ENCODE data around the gene MEAK7.

The MEAK7 gene

DNA sequence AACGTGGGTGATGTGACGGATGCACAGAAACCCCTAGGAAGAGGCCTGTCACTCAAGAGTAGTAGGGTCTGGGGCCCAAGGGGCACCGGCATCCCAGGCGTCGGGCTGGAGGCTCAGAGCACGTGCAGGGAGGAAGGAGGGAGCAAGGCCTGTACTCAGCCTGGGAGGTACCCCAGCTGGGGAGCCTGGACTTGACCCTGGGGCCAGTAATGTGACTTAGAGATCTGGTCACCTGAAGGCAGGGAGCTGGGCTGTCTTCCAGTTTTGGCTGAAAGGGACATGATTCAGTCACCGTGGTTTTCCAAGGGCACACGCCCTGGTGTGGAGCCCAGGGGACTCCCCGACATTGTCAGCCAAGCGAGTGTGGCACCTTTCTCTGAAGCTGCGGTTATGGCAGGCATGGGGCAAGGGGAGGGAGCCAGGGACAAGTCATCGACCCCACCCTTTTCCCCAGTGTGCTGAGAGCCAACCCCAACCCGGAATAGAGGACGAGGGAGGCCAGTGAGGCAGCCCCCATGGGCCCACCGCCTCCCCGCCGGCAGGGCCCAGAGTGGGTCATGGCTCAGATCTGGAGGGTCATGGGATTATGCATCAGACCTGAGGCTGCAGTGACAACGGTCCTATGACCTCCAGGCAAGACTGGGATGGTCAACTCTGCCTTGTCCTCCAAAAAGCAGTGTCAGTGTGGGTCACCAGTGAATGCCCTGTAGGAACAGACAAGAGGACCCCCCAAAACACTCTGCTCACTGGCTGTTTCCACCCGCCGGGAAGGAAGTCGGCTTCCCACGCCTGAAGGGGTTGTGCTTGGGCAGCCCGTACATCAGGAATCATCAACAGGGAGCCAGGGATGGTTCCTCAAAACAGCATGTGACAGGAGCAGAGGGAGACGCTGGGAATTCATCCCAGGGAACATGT, 41.9 kb downstream of the MEAK7 start:
- DNase-seq, result no peak

DNA sequence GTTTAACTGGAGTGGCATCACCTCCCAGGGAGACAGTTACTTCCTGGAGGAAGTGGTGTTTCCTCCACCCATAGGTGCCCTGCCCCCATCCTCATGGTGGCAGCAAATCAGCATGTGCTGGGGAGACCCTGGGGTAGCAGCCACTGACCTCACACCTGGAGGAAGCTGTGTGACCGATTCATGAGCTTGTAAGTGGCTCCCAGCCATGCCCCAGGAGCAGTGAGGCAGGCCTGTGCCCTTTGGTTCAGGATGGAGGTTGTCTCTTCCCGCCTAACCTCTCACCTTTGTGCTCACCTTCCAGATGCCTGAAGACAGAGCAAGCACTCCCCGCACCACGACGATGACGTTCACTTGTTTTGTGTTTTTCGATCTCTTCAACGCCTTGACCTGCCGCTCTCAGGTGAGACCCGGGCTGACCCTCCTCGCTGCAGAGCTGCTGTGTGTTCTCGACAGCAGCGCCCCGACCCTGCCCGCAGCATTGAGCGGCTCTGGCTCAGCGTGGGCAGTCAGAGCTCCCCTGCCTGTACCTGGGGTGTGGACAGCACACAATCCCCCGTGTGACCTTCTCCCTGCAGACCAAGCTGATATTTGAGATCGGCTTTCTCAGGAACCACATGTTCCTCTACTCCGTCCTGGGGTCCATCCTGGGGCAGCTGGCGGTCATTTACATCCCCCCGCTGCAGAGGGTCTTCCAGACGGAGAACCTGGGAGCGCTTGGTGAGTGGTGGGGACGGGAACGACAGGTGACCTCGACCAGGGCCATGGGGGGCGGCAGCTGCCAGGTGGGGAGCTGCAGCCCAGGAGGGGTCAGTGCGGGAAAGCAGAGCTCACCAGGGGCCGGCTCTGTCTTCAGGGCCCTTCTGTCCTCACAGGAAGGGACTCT, 42.8 kb downstream of the MEAK7 start:
- DNase-seq, result no peak

DNA sequence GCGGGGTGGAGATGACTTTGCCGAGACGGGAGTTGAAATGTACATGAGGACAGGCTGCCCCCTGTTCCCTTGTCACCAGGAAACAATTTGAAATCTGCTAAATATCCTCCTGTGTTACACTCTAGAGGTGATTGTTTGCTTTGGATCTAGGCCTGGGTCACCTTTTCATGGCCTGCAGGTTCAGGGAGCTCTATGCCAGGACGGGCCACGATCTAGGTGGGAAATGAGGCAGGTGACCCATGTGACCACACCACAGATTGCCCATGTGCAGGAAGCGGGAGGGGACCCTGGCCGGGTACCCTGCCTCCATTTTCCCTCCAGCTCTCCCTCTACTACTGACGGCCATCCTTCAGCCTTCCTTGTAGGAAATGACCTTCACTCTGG, 43.4 kb downstream of the MEAK7 start:
- DNase-seq, result no peak

DNA sequence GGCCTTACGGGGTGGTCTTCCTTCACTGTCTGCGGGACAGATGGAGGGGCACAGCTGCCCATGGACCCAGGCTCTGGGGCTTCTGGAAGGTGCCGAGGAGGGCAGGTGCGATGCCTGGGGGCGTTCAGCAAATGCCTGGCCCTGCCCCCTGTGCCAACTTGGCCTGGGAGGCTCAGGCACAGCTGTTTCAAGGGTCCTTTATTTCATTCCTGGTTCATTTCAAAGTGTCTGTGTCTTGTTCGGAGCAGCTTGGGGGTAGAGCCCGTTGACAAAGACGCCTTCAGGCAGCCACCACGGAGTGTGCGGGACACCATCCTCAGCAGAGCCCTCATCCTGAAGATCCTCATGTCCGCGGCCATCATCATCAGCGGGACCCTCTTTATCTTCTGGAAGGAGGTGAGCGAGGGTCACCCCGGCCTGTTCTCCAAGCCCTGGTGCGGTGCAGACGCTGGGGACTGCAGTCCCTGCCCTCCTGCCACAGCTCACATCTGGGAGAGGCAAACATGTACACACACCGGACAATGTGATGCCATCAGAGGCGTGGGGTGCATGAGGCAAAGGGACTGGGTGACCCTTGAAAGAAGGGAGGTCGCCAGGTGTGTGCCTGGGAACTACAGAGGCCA, 43.9 kb downstream of the MEAK7 start:
- no peak for DNase-seq

DNA sequence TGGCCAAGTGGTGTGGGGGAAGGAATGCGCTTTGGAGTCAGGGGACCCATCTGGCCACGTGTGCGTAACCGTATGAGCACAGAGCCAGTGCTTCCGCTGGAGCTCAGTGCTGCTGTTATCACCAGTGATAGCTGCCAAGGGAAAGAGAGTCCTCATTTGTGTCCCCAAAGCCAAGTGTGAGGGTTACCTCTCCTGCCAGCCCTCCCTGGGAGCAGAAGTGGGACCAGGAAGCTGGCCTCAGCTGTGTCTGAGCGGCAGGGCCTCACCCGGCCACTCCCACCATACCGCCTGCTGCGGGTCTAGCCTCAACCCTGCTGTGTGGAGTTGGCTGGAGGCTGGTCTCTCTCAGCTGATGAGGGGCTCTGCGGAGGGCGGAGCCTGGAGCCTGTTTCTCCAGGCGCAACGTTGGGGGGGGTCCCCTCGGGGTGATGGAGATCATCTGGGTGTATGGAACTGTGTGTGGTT, 44.5 kb downstream of the MEAK7 start:
- DNase-seq, result no peak

DNA sequence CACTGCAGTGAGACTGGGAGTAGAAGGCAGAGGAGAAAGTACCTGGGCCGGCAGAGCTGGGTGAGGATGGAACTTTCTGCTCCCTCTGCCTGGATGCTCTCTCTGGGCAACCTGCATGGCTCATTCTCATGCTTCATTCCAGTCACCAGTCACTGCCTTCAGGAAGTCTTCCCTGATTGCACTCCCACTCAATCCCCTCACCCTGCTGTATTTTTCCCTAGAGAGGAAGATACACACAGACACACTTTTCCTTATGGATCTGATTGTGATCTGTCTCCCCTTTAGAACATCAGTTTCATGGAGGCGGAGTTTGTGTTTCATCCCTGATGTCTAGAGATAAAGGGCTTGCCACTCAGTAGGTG, 44.9 kb downstream of the MEAK7 start:
- no peak for DNase-seq

DNA sequence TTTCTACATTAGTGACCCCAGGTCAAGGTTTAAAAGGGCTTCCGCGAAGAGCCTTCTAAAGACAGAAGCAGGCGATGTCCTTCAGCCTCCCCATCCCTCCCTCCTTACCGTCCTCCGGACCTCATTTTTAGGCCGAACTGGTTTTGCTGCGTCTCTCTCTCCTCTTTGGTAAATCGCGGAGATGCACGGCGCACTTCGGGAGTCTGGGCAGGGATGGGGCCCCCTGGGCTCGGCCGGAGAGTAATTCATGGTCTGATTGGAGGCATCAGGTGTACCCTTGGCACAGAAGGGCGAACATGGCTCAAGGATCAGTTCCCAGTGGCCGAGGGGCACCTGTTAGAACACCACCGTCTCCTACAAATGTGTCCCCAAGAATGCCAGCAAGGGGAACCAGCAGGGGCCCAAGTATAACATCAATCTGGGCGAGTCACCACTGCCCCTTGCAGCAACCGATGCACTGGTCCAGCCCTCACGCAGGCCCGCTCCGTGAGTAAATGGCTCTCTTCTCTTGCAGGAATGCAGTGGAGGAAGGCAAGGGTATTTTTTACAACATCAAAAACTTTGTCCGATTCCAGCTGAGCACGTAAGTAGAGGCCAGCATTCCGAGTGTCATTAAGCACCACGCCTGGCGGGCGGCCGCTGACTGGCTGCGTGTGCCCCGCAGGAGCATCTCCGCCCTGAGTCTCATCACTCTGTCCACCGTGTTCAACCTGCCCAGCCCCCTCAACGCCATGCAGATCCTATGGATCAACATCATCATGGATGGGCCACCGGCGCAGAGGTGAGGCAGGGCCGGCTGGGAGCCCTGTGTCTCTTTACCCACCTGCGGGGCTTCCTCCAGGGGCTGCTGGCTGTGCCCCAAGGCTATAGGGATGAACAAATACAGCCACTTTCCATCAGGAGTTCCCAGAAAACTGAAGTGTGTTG, 45.6 kb downstream of the MEAK7 start:
- no peak for DNase-seq

DNA sequence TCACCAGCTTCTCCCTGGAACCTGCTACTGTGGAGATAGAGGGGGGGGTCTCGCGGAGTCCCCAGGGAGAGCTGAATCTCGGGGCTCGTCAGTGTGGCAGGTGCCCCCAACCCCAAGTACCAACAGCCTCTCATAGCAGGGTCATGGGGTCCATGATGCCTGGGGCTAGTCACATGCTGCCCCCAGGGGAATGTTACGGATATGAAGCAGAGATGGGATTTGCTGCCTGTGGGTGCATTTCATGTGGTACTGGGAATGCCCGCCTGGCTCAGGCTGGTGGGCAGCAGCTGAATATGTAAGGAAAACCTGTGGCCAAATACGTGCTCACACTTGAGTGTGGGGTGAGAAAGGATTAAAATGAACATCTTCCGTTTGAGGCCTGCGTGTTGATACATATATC, 49.4 kb downstream of the MEAK7 start:
- no peak for DNase-seq
